Activated CD8-positive, alpha-beta memory T cell treated with anti-CD3 and anti-CD28 coated beads for 48 hours (primary cell): Measurements from ENCODE around the gene ETNK2.

ENCODE experiments used
- DNase-seq, 3 experiments: peaks; one replicate each; pipeline ENCODE4 v3.0.0-alpha.2; 2020; ENCODE audit warnings: low read depth in 2 of 3, low spot score in 2 of 3

ETNK2 gene

GRCh38 chr1:204149107-204149506, 2.7 kb downstream of the ETNK2 start:
- no peak for DNase-seq

- DNase-seq: no peak
These were observed 4.1 kb downstream of the ETNK2 start for GRCh38 chr1:204147406-204148383.

DNA sequence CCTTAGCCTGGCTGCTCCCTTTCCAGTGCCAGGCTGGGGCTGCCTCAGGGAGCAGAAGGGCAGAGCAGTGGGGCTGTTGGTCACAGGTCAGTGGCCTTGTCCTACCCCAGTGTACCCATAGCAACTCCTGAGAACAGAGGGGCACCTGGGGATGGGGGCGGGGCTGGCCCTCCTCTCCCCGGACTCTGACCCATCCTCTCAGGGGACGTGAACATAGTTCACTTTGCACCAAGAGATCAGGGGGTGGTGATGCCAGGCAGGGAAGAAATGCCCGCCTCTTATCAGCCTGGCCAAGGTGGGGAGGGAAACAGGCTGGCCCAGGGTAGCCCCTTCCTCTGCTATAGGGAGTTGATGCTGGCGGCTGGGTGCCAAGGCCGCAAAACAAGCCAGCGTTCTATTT, 4.9 kb downstream of the ETNK2 start:
- DNase-seq: no peak

- DNase-seq: no peak
These were observed 5.5 kb downstream of the ETNK2 start for GRCh38 chr1:204146309-204146708.

GRCh38 chr1:204145033-204145504, 6.8 kb downstream of the ETNK2 start:
- DNase-seq: no peak

DNA sequence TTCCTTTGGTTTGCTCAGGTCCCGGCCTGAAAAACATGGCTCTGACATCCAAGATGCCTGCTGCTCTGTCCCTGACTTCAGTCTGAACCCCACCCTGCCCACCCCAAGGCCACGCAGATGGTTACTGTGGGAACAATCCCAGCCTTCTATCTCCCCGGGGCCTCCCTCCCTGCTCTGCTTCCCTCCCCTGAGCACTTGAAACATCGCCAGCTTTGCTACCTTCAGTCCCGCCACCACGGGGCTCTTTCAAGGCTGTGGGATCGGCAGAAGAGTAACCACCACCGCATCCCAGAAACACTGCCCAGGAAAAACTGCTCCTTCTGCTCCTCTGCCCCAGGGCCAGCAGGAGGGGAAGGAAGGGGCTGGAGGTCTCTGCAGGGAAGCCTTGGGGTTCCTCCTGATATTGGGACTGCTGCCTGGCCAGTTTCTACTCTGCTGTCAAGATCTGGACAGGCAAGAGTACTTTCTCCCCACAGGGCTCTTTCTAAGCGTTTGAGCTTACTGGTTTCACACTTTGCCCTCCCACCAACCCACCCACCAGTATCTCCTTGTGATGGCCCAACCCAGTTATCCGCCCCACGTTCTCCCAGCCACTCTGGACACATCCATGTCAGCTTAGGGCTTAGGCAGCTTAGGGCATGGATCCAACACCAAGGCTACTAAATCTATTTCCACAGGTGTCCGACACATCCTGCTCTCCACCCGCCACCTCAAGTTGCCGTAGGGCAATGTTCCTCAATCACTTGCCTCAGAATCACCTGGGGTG, 8.4 kb downstream of the ETNK2 start:
- DNase-seq: no peak

GRCh38 chr1:204142032-204142974, 9.5 kb downstream of the ETNK2 start:
- DNase-seq: no peak

DNA sequence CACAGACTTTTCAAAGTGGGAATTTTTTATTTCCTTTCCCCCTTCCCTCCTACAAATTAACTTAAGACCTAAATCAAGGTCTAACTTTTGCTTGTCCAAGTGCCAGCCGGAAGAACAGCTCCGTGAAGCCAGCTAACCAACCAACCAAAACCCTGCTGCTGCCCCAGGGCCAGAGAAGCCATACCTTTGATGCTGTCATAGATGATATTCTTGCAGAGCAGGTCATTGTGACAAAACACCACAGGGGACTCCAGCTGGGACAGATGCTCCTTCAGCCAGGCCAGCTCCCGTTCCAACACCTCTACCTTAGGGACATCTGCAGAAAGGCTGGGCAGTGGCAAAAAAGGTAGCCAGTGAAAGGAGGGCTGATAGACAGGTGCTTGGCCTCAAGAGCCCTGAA, 10.7 kb downstream of the ETNK2 start:
- no peak for DNase-seq

DNA sequence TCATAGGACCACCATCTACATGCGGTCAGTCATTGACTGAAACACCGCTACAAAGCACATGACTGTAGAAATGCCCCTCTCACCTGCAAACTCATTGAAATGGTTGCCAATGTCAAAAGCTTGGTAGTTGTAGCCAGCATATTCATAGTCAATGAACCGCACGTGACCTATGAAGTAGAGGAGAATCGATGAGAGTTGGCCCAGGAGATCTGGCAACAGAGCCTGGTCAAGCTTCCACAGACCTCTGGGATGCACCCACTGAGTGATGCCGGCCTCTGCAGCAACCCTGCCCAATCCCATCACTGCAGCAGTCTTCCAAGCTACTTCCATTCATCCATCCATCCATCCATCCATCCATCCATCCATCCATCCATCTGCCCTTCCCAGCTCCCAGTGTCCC, 11.9 kb downstream of the ETNK2 start:
- DNase-seq: no peak

DNA sequence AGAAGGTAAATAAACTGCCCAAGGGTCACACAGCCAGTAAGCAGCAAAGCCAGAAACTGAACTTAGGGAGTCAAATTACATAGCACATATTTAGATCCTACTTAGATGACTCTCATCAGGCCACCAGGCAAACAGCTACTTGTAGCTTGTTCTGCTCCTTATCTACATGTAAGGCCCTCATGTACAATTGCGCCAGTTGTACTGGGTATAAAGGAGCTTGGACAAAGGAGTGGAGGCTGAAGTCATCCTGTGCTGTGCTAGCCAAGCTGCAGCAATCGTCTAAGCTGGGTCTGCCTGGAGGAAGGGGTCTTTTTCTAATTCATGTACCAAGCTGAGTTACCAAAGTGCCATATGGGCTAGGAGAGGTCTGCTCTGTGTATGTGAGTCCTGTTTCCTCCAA, 12.8 kb downstream of the ETNK2 start:
- no peak for DNase-seq

GRCh38 chr1:204136814-204137213, 15.0 kb downstream of the ETNK2 start:
- no peak for DNase-seq

GRCh38 chr1:204134103-204134502, 17.7 kb downstream of the ETNK2 start:
- DNase-seq: no peak

DNA sequence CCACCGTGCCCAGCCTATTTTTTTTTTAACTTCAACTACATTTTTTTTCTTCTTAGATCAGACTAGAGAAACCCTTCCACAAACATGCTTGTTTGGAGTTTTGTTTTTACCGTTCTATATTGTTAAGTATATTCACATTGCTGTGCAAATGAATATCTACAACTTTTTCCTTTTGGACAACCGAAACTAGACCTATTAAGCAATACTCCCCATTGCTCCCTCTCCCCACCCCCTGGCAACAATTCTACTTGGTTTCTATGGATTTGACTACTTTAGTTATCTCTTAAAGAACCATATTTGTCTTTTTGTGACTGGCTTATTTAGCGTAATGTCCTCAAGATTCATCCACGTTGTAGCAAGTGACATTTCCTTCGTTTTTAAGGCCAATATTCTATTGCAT, 19.1 kb downstream of the ETNK2 start:
- DNase-seq: no peak

GRCh38 chr1:204131978-204132377, 19.9 kb downstream of the ETNK2 start:
- DNase-seq: no peak

GRCh38 chr1:204130981-204131892, 20.6 kb downstream of the ETNK2 start:
- DNase-seq: no peak

- DNase-seq: no peak
These were observed 21.7 kb downstream of the ETNK2 start for GRCh38 chr1:204130178-204130577.

DNA sequence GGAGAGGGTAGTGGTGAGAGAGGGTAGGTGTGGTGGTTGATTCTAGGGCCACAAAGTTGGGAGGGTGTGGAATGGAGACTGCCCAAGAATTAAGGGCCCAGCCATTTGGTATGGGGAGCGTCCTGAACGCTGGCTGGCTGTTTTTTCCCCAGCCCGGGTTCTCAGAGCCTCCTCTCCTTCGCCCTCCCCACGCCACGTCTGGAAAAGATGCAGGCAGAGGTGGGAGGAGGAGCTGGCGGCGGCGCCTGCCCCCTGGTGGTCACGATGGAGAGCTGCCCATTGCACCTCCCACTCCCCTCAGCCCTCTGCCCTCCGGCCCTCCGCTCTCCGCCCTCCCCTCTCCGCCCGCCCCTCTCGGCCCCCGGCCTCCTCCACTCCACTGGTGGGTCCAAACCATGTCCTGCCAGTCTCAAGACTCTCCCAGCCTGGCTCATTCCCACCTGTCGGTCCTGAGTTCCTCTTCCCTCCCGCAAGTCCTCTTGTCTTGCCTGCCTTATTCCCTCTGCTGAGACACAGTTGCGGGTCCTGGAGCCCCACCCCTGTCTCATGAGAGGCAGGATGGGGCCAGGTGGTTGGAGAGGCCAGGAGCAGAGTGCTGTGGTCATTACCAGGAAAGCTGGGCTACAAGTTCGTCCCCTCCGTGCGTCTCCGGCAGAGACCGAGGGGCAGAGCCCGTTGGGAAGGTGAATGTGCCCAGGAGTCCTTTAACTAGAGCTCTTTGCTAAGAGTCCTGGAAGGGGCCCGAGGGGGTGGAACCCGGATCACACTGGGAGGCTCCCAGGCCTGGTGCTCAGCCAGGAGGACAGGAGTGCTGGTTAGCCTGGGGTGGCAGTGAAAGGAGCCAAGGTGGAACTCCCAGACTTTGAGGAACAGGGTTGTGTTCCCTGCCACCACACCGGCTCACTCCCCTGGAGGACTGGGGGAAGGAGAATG, 22.6 kb downstream of the ETNK2 start:
- DNase-seq: peak in 2 of 3 experiments; percentile 35 to 37

DNA sequence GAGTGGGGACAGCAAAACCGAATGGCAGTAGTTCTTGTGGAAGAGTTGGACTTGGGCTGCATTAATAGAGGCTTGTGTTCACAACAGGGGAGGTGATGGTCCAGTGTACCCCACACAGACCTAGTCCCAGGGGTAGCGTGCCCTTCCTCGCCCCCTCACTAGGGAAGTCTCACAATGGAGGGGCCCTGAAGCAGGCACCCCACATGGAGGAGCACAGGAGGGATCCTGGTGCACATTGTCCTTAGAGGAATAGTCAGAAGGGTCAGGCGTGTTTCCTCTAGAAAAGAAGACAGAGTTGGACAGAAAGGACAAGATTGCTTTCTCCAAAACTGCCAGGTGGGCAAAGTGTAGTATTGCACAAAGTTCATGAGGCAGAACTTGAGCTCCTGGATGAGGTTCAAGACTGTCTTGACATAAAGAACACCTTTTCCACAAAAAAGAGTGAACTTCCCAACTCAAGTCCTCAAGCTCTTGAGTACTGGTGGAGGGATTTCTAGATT, 23.3 kb downstream of the ETNK2 start:
- DNase-seq: no peak
